SK-N-SH (cell line): ENCODE results near the gene SLC66A3. TPM values are rescaled to one million over a fixed set of nuclear protein-coding genes. Genes with fewer than 3 reads are reported as not detected.
A peak's percentile ranks its signal among the peaks of the same experiment; 100 is the strongest.

ENCODE experiments used
- CTCF ChIA-PET: fragments of 300-600, 350-600 bp; formaldehyde crosslinking; extraction: SDS; loops from one replicate; lab custom pipeline; 2021; lab: Yijun Ruan, JAX
- POLR2A ChIA-PET: fragments of 350-600 bp; sonication (Branson Sonifier 250); formaldehyde crosslinking; extraction: SDS; loops from one replicate; lab custom pipeline; 2020; ENCODE audit warnings: antibody characterized with exemption, inconsistent platforms; lab: Yijun Ruan, JAX
- DNase-seq: peaks from one replicate; pipeline ENCODE4 v3.0.0; 2012
- H2AFZ ChIP-seq: fragments of 200-600 bp; sonication (generic); 2 replicates; pipeline ENCODE4 v1.8.1; 2016; ENCODE audit warnings: antibody characterized with exemption, mild to moderate bottlenecking, low read depth
- H3F3A ChIP-seq: fragments of 200-600 bp; sonication (generic); replicated peaks from 2 replicates; pipeline ENCODE3; 2016; ENCODE audit warnings: antibody characterized with exemption, mild to moderate bottlenecking; ENCODE audit not compliant: insufficient read depth
- H3K27ac ChIP-seq, 2 experiments: fragments of 200-500 bp in 1 of 2; fragments of 200-600 bp in 1 of 2; sonication (Bioruptor generic) in 1 of 2; sonication (generic), shearing (Covaris generic) in 1 of 2; 2 replicates each; pipeline versions ENCODE4 v1.5.1 to v1.6.1; 2014 to 2016; ENCODE audit warnings: low read depth in 2 of 2, inconsistent platforms in 1 of 2, low read length in 1 of 2, mild to moderate bottlenecking in 1 of 2, mixed read lengths in 1 of 2
- H3K27me3 ChIP-seq: fragments of 200-600 bp; sonication (generic), shearing (Covaris generic); 2 replicates; pipeline ENCODE4 v1.6.1; 2016; ENCODE audit warnings: mixed run types; ENCODE audit not compliant: insufficient read depth
- H3K36me3 ChIP-seq, 2 experiments: fragments of 200-500 bp in 1 of 2; fragments of 200-600 bp in 1 of 2; sonication (Bioruptor generic) in 1 of 2; sonication (generic) in 1 of 2; replicated peaks in 1 of 2; 2 replicates each; pipeline versions ENCODE3 to v1.5.1; 2014 to 2016; ENCODE audit warnings: low read length in 1 of 2, mild to moderate bottlenecking in 1 of 2; ENCODE audit not compliant: insufficient read depth in 2 of 2, control insufficient read depth in 1 of 2
- H3K4me1 ChIP-seq, 2 experiments: fragments of 200-500 bp in 1 of 2; fragments of 200-600 bp in 1 of 2; sonication (Bioruptor generic) in 1 of 2; sonication (generic), shearing (Covaris generic) in 1 of 2; 2 replicates each; pipeline versions ENCODE4 v1.5.1 to v1.6.1; 2014 to 2016; ENCODE audit warnings: low read depth in 1 of 2, low read length in 1 of 2, mixed run types in 1 of 2; ENCODE audit not compliant: insufficient read depth in 2 of 2, control insufficient read depth in 1 of 2
- H3K4me2 ChIP-seq: fragments of 200-600 bp; sonication (generic), shearing (Covaris generic); 2 replicates; pipeline ENCODE4 v1.6.1; 2017; ENCODE audit warnings: mixed run types
- H3K4me3 ChIP-seq, 2 experiments: fragments of 200-500 bp in 1 of 2; fragments of 200-600 bp in 1 of 2; sonication (Bioruptor generic) in 1 of 2; sonication (generic), shearing (Covaris generic) in 1 of 2; 2 replicates each; pipeline versions ENCODE4 v1.5.1 to v1.8.1; 2014 to 2016; ENCODE audit warnings: low read depth in 2 of 2, inconsistent platforms in 1 of 2, low read length in 1 of 2, mild to moderate bottlenecking in 1 of 2, mixed read lengths in 1 of 2, moderate library complexity in 1 of 2
- H3K79me2 ChIP-seq: fragments of 200-600 bp; sonication (generic); 2 replicates; pipeline ENCODE4 v1.8.1; 2017; ENCODE audit warnings: mild to moderate bottlenecking; ENCODE audit not compliant: insufficient read depth
- H3K9ac ChIP-seq: fragments of 200-600 bp; sonication (generic); 2 replicates; pipeline ENCODE4 v1.6.1; 2017; ENCODE audit warnings: mixed run types
- H3K9me2 ChIP-seq: fragments of 200-600 bp; sonication (generic); 2 replicates; pipeline ENCODE4 v1.6.1; 2017; ENCODE audit warnings: mixed run types
- H3K9me3 ChIP-seq: fragments of 200-600 bp; sonication (generic); 2 replicates; pipeline ENCODE4 v1.6.1; 2017; ENCODE audit warnings: mixed run types, mild to moderate bottlenecking, moderate library complexity
- H4K20me1 ChIP-seq: fragments of 200-600 bp; sonication (generic); 2 replicates; pipeline ENCODE4 v1.6.1; 2017; ENCODE audit warnings: mild to moderate bottlenecking, mixed run types; ENCODE audit not compliant: insufficient read depth
- CHD2 ChIP-seq: fragments of 150-350 bp; IDR thresholded peaks from 2 replicates; pipeline ENCODE4 v1.6.1; 2018; ENCODE audit warnings: low read length; ENCODE audit not compliant: partially characterized antibody
- EP300 ChIP-seq, 2 experiments: IDR thresholded peaks; 2 replicates each; pipeline versions ENCODE4 v1.4.0 to v1.6.1; 2012; ENCODE audit warnings: borderline replicate concordance in 1 of 2, low read depth in 1 of 2, low read length in 1 of 2
- FOSL2 ChIP-seq: IDR thresholded peaks from 2 replicates; pipeline ENCODE4 v1.4.0; 2012; ENCODE audit warnings: low read depth, mild to moderate bottlenecking, moderate library complexity, borderline replicate concordance
- FOXJ3 ChIP-seq: sonication (generic); formaldehyde crosslinking; IDR thresholded peaks from 2 replicates; pipeline ENCODE4 v1.5.1; 2020; ENCODE audit warnings: mild to moderate bottlenecking, missing genetic modification reagents
- FOXM1 ChIP-seq: IDR thresholded peaks from 2 replicates; pipeline ENCODE4 v1.4.0; 2012; ENCODE audit warnings: low read depth, mild to moderate bottlenecking
- GABPA ChIP-seq: IDR thresholded peaks from 2 replicates; pipeline ENCODE4 v1.4.0; 2012; ENCODE audit warnings: low read depth, mild to moderate bottlenecking
- IRF3 ChIP-seq: fragments of 150-350 bp; IDR thresholded peaks from 2 replicates; pipeline ENCODE4 v1.6.1; 2016; ENCODE audit warnings: mild to moderate bottlenecking, low read depth, low read length
- JUND ChIP-seq: IDR thresholded peaks from 2 replicates; pipeline ENCODE4 v1.4.0; 2012
- MAX ChIP-seq: IDR thresholded peaks from 2 replicates; pipeline ENCODE4 v1.4.0; 2012; ENCODE audit warnings: low read depth
- MXI1 ChIP-seq: IDR thresholded peaks from 2 replicates; pipeline ENCODE4 v1.6.1; 2012; ENCODE audit warnings: mild to moderate bottlenecking, low read depth, low read length, improper control_type of control experiment
- NFIC ChIP-seq: IDR thresholded peaks from 2 replicates; pipeline ENCODE4 v1.4.0; 2012; ENCODE audit warnings: borderline replicate concordance
- NRF1 ChIP-seq: IDR thresholded peaks from 2 replicates; pipeline ENCODE4 v1.6.1; 2012; ENCODE audit warnings: low read depth, mild to moderate bottlenecking, low read length
- RAD21 ChIP-seq: IDR thresholded peaks from 2 replicates; pipeline ENCODE4 v1.6.1; 2012; ENCODE audit warnings: mild to moderate bottlenecking, low read length
- RCOR1 ChIP-seq: fragments of 150-350 bp; IDR thresholded peaks from 2 replicates; pipeline ENCODE4 v1.6.1; 2017; ENCODE audit warnings: antibody characterized with exemption, low read length
- SIN3A ChIP-seq: IDR thresholded peaks from 2 replicates; pipeline ENCODE4 v1.6.1; 2012; ENCODE audit warnings: low read depth, mild to moderate bottlenecking, low read length, moderate library complexity, borderline replicate concordance
- TAF1 ChIP-seq: IDR thresholded peaks from 2 replicates; pipeline ENCODE4 v1.6.1; 2012; ENCODE audit warnings: low read depth, mild to moderate bottlenecking, low read length, moderate library complexity, borderline replicate concordance
- TCF12 ChIP-seq: IDR thresholded peaks from 2 replicates; pipeline ENCODE4 v1.4.0; 2012
- USF2 ChIP-seq: fragments of 150-350 bp; IDR thresholded peaks from 2 replicates; pipeline ENCODE4 v1.6.1; 2017; ENCODE audit warnings: antibody characterized with exemption, low read length, low read depth, borderline replicate concordance
- YY1 ChIP-seq: IDR thresholded peaks from 2 replicates; pipeline ENCODE4 v1.4.0; 2012; ENCODE audit warnings: low read depth, mild to moderate bottlenecking
- ZBTB33 ChIP-seq: IDR thresholded peaks from 2 replicates; pipeline ENCODE4 v1.4.0; 2012; ENCODE audit warnings: low read depth, borderline replicate concordance
- WGBS: methylation state at CpG from one replicate; pipeline ENCODE4 v1.1.6; 2017; ENCODE audit warnings: low lambda C conversion rate; 5-methylcytosine and 5-hydroxymethylcytosine counted together
- polyA plus RNA-seq, 3 experiments: library from polyadenylated mRNA; depleted of rRNA; stranded (reverse); fragments of >200 nt; gene quantifications; 2 replicates each; pipeline ENCODE4 v1.2.3, GENCODE V29; 2012
- TF ChIP-seq, protein P1 (sequence below): IDR thresholded peaks from 2 replicates; pipeline ENCODE4 v1.4.0; 2012; ENCODE audit warnings: low read depth, borderline replicate concordance

The SLC66A3 gene
- polyA plus RNA-seq, 1 of the 3 experiments (the other 2 are of a cell fraction) = 49.0 TPM

- Histone ChIP-seq H3K27me3 (no peaks in the 10 kb centered on the region), H3K4me2 (no peak overlapping the region), H3F3A (peaks cover 20% of the 10 kb centered on the region), H4K20me1 (no peaks in the 10 kb centered on the region), H3K4me1 (peaks cover 5 to 12% of the 10 kb centered on the region in 2 experiments; a peak in 3 of 4 replicates), H3K27ac (no peak overlapping the region), H2AFZ (no peak overlapping the region), H3K9ac (no peak overlapping the region), H3K9me2 (no peaks in the 10 kb centered on the region), H3K79me2 (no peaks in the 10 kb centered on the region; the same call in 1 of the 2 replicates), H3K4me3 (no peak overlapping the region), H3K9me3 (no peaks in the 10 kb centered on the region), H3K36me3 (peaks cover 3 to 26% of the 10 kb centered on the region in 2 experiments)
- CTCF ChIA-PET = interaction anchor here (1.5 to 2.5 kb wide), 2 partner anchors 12 to 42 kb away, joined by 3 to 8 read pairs; a partner anchor contains a TSS
- POLR2A ChIA-PET = no interaction called here
- no peak for DNase-seq
- TF ChIP-seq TCF12 (no peak), USF2 (no peak), IRF3 (no peak)
- 97% methylated on average over 9 of the region's 9 CpGs for WGBS
Measured at GRCh38 chr2:11174222-11174621, 19.0 kb downstream of the SLC66A3 start.

- Histone ChIP-seq H3K79me2 (no peaks in the 10 kb centered on the region; the same call in 1 of the 2 replicates), H3K36me3 (peaks cover 14 to 29% of the 10 kb centered on the region in 2 experiments), H3F3A (peaks cover 20% of the 10 kb centered on the region), H4K20me1 (no peaks in the 10 kb centered on the region), H2AFZ (no peak overlapping the region), H3K9me2 (no peaks in the 10 kb centered on the region), H3K27me3 (no peaks in the 10 kb centered on the region), H3K27ac (peak overlapping the region in 1 of 2 experiments; percentile 63; a peak in 2 of 4 replicates), H3K9me3 (no peaks in the 10 kb centered on the region), H3K9ac (no peak overlapping the region), H3K4me1 (peaks cover 5 to 12% of the 10 kb centered on the region in 2 experiments; a peak in 2 of 4 replicates), H3K4me3 (no peak overlapping the region), H3K4me2 (peak overlapping the region; percentile 4; the same call in 1 of the 2 replicates)
- no peak for DNase-seq
- ChIA-PET POLR2A (interaction anchor here (0.6 kb wide), 1 partner anchor 22 kb away, joined by 3 read pairs; no protein-coding TSS in a partner anchor), CTCF (interaction anchor here (0.5 to 2.5 kb wide), 3 partner anchors 13 to 341 kb away, joined by 3 to 8 read pairs (median 3); a partner anchor contains a TSS)
- WGBS = 89% methylated on average over 6 of the region's 6 CpGs
- peak; percentile 39; the same call in 1 of the 2 replicates for TF ChIP-seq MAX
- TF ChIP-seq CHD2 = no peak
- no peak for TF ChIP-seq RCOR1
- TF ChIP-seq EP300 (IDR thresholded peaks at IDR 0.05; ENCODE audit: borderline replicate concordance in 1 of 2, low read depth in 1 of 2, low read length in 1 of 2) = peak in 1 of 2 experiments; percentile 48; a peak in 2 of 4 replicates
- no peak for TF ChIP-seq MXI1
- TF ChIP-seq, protein P1, sequence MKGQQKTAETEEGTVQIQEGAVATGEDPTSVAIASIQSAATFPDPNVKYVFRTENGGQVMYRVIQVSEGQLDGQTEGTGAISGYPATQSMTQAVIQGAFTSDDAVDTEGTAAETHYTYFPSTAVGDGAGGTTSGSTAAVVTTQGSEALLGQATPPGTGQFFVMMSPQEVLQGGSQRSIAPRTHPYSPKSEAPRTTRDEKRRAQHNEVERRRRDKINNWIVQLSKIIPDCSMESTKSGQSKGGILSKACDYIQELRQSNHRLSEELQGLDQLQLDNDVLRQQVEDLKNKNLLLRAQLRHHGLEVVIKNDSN = no peak
- TF ChIP-seq TAF1 = no peak
- no peak for TF ChIP-seq FOXM1
- no peak; the same call in 1 of the 2 replicates for TF ChIP-seq FOSL2
- TF ChIP-seq FOXJ3 (CRISPR knock-in tag) = no peak
- TF ChIP-seq NRF1 = no peak
- TF ChIP-seq RAD21 = no peak
- peak; percentile 19; the same call in 1 of the 2 replicates for TF ChIP-seq NFIC
- TF ChIP-seq JUND = 0 out of 2 replicates have a peak, but pooled peaks have one; percentile 11
- no peak for TF ChIP-seq YY1
- no peak for TF ChIP-seq GABPA
- no peak for TF ChIP-seq ZBTB33
- TF ChIP-seq TCF12 = peak; percentile 56; the same call in 1 of the 2 replicates
- TF ChIP-seq SIN3A = no peak
- TF ChIP-seq IRF3 = no peak
Measured at GRCh38 chr2:11175293-11175795, 20.1 kb downstream of the SLC66A3 start.
